Stimulated activated CD4-positive, alpha-beta T cell treated with anti-CD3 and anti-CD28 coated beads, Interleukin-15, amount 100 ng/mL, for 1 hour (primary cell): Measurements from ENCODE around the gene BARHL2.

Source experiments
- DNase-seq, 2 donors: peaks; one replicate each; pipeline ENCODE4 v3.0.0-alpha.2; 2020; ENCODE audit warnings: low read depth in 1 of 2, low spot score in 1 of 2

The BARHL2 gene

DNA sequence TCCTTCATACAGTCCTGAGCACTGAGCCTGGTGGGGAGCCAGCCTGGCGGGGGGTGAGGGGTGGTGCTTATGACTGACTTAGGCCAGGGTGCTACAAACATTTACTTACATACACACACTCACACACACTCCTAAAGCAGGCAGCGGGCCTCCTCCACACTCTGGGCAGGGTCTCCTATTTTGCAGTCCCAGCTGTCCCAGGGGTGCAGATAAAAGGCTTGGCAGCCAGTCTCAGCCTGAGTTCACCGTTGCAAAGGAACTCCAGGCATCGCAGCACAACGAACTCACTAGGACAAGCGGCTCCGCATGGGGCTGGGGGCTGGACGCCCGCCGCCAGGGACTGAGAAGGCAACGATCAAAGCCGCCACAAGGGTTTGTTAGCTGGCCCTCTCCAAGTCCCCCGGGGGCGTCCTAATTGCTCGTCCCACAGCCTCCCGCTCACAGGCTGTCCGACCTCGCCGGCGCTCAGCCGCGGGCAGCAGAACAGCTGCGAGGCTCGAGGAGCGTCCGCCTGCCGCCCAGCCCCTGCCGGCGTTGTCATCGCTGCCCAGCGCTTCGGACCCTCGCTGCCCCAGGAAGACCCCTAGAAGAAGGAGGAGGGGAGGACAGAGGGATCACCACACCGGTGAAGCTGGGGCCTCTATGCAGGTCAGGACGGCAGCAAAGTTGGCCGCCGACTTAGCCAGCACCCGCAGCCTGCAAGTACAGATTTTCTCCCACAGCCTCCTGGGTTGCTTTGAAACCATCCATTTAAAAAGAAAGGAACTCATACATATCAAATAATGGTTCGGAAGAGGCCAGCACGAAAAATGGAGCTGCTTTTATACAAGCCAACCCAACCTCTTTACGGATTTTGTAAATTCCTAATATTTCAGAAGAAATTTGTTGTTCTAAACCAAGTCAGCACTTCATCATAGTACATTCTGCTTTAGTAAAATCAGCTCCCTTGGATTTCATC lies 6.2 kb downstream of the BARHL2 start:
- no peak for DNase-seq

DNA sequence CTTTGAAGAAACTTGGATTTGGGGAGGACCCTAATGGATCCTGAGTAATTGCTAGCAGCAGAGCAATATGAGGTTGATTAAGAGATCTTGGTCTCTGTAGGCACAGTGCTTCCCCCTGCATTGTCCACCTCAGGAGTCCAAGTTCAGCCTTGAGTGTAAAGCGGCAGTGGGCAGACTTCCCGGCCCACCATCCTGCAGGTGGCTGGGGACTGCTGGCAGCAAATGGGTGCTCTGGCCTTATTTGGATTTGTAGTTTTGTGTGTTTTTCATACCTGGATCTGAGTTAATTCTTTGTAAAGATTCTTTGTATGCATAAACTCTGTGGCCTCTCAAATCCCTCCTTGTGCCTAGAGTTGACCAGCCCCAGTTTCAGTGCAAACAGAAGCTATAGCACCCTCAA lies 7.6 kb downstream of the BARHL2 start:
- DNase-seq, result no peak

DNA sequence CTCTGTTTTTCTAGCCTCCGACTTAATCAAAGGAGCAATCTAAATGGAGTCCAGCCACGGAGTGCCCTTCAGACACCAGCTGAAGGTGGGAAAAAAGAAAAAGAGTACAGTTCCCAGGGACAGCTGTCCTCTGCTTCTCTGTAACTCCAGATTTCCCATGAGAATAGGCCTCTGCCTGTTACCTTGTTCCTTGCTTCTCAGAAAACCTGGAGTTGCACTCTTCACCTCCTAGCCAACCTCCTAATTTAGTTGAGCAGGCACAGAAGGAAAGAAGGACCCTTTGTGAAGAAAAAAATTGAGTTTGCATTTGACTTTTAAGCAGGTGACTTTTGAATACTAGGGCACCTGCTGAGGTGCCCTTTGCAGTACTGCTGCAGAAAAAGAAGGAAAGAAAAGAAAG lies 8.3 kb downstream of the BARHL2 start:
- DNase-seq, result no peak

DNA sequence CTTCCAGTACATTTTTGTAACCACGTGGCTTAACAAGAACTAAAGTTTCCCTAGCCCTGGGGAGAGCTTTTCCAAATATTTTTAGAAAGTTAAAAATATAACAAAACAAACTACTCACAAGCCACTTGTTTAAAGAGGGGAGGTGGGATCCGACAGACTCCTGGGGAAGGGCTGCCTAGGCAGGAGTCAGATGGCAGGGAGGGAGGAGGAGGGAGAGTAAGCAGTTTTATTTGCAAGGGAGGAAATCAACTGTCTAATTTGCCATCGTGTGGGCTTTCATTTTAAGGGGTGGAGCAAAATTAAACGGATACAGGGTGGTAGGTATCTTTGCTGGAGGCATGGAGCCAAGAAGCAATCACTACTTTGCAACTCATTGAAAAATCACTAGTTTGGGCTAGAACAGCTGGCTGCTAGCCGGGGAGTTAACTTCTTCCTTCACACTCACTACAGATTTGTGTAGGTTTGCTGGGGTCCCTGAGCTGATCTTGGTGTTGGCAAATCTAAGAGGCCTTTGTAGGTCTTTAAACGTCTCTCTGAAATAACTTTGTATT lies 8.8 kb downstream of the BARHL2 start:
- DNase-seq, result no peak

DNA sequence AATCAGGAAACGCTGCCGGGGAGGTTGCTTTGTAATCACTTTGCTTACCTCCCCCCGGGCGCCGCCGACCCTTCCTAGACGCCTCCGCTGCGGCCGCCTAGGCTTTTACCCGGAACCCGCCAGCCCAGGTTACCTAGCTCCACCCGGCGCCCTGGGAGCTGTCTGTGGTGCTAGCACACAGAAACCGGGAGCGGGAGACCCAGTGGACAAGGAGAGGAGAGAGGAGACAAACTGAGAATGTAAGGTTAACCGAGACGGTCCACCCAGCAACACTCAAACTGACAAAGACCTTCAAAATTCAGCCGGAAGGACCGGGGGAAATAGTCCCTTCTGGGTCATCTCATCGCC lies 9.8 kb downstream of the BARHL2 start:
- DNase-seq, result no peak

DNA sequence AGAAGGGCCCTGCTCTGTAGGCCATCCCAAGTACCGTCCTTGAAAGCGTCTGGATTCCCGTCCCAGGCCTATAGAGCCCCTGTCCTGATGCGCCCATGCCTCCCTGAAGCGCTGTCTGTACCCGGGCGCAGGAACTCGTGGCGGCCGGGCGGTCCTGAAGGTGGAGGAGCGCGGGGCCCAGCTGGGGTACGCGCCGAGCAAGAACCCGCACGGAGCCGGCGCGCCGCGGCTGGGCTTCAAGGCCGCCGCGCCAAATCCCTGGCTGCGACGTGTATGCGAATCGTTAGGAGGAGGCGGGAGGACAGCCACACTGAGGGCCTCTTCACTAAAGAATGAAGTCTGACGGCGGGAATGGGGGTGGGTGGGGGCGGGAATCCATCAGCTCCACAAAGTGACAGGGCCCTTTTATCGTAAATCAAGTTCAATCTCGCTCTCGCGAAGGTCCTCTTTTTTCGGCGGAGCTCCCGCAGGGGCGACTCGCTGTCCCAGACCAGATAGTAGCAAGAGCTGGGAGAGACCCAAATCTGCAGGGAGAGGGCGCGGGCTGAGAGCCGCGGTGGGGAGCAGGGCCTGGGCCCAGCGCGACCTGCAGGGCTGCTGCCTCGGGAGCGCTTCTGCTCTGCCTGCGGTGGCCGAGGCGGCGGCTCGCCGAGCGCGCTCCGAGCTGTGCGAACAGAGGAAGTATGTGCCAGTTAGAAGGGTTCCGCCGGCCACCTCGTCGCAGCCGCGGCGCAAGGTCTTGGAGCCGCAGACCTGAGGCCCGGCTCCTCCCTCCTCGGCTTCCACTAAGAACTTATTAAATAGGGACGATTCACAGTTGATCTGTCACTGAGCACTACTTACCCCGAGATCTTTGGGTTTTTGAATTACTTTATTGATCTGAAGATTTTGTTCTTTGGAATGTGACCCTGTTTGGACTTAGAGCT lies 10.4 kb downstream of the BARHL2 start:
- DNase-seq, result no peak

DNA sequence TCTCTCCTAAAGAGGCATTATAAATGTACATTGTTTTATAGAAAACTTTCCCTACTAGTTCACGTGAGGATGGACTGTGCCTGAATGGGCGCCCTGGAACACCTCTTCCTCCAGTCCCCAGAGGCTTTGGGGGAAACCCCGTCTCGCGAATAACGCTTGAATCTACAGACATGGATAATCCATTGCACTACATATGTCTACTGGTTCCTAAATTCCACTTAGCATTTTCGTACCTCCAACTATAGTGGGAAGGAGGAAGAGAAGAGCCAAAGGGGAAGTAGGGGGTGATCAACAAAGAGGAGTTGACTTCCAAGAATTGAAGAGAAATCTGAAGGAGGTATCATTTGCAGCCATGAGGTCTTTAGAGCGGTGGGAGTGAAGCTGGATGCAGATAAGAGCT lies 11.1 kb downstream of the BARHL2 start:
- no peak for DNase-seq

GRCh38 chr1:90704817-90705216 lies 12.3 kb downstream of the BARHL2 start:
- no peak for DNase-seq

DNA sequence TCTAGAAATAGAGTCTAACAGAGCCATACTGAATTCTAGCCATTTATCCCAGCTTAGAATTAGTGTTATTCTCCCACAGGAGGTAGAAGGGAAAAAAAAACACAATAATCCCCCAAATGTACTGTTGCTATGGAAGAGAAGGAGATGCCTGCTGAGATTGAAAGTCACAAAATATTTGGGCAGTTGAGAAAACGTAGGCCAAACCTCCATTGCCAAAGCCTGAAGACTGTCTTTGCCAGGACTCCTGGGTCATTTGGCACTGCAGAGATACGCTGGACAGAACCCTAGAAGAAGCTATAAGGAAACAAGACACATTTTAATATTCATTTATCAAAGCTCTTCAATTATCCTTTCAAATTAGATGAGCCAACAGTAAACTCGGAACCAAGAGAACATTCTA lies 22.3 kb downstream of the BARHL2 start:
- no peak for DNase-seq

DNA sequence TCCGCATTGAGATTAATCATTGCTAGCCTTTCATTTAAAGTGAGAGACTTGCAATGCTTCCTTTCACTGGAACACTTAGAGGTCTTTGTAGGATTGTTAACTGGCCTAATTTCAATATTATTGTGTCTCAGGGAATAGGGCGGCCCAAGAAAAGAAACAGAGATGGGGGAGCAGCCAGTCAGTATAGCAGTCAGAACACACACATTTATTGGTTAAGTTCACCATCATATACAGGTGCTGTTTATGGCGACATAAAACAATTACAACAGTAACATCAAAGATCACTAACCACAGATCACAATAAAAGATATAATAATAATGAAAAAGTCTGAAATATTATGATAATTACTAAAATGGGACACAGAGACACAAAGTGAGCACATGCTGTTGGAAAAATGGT lies 29.4 kb downstream of the BARHL2 start:
- no peak for DNase-seq

GRCh38 chr1:90675161-90675847 lies 41.8 kb downstream of the BARHL2 start:
- DNase-seq, result no peak

DNA sequence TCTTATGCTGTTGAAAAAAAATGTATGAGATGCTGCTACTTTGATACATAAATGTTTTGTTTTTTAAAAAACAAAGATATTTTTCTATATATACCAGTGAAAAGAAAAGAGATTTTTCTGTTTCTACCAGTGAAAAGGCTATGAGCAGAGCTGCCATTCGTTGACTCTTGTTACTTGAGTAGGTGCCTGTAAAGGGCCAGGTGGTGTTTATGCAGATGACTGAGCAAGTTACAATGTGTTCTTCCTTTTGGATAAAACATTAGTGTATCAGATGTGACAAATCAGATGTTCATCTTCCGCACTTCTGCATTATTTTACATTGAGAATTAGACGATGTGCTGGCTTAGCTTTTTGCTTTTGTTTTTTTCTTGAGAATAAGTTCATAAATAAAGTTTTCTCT lies 45.4 kb downstream of the BARHL2 start:
- no peak for DNase-seq

DNA sequence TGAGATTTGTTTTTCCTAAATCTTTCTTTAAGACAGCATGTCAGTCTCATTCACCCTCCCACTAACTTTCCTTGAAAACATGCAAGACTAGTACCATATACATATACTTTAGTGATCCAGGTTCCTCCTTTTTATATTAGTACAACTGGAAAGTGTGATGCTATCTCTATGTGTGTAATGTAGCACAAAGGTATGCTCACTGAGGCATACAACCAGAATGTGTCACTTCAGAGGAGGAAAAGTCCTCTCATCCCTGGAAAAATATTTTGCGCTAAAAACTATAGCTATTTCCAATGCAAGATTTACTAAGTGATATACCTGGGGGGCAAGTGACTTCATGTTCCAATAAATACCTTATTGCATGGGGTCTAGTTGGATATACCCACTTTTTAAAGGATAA lies 45.9 kb downstream of the BARHL2 start:
- no peak for DNase-seq
